Left lung (tissue), 10 donors: Measurements from ENCODE around the gene WDR70. TPM values are rescaled to one million over a fixed set of nuclear protein-coding genes. Genes with fewer than 3 reads are reported as not detected.

Experiments
- ATAC-seq: fragments of 200-7000 bp; cut with Tn5 transposase; one replicate; pipeline ENCODE4 v1.9.1; 2020; ENCODE audit warnings: moderate library complexity
- DNase-seq, 4 donors: peaks; one replicate each; pipeline ENCODE4 v3.0.0-alpha.2; 2013 to 2020
- H3K27ac ChIP-seq, 2 donors: fragments of 200-600 bp; sonication (generic) in 1 of 2; one replicate each; pipeline versions ENCODE4 v1.5.0 to v1.8.0; 2020 to 2021
- H3K27me3 ChIP-seq, 2 donors: fragments of 200-600 bp; sonication (generic) in 1 of 2; one replicate each; pipeline versions ENCODE4 v1.5.0 to v1.8.0; 2020 to 2021
- H3K36me3 ChIP-seq, 2 donors: fragments of 200-600 bp; sonication (generic) in 1 of 2; one replicate each; pipeline versions ENCODE4 v1.5.0 to v1.8.0; 2020 to 2021
- H3K4me1 ChIP-seq, 2 donors: fragments of 200-600 bp; one replicate each; pipeline ENCODE4 v1.8.0; 2021
- H3K4me3 ChIP-seq, 2 donors: fragments of 200-600 bp; sonication (generic) in 1 of 2; one replicate each; pipeline versions ENCODE4 v1.5.0 to v1.8.0; 2020 to 2021; ENCODE audit warnings: mild to moderate bottlenecking in 1 of 2
- H3K9me3 ChIP-seq, 2 donors: fragments of 200-600 bp; sonication (generic) in 1 of 2; one replicate each; pipeline versions ENCODE4 v1.5.0 to v1.8.0; 2020 to 2021
- CTCF ChIP-seq, 2 donors: fragments of 200-600 bp; sonication (generic) in 1 of 2; IDR thresholded peaks; one replicate each; pipeline versions ENCODE4 v1.5.0 to v1.8.0; 2021; ENCODE audit warnings: antibody characterized with exemption in 2 of 2
- intact Hi-C, 2 donors: fragments of 100-400 bp; cut with DNase I; formaldehyde crosslinking; loops; one replicate each; pipeline versions ENCODE4 v1.11.2 to v1.14.2; 2022
- polyA plus RNA-seq, 6 donors: library from polyadenylated mRNA; unstranded; fragments of 120-200 nt; gene quantifications; one replicate each; pipeline ENCODE4 v1.2.1, GENCODE V29; 2013; ENCODE audit not compliant: insufficient read length in 6 of 6
- total RNA-seq, 2 donors: library from RNA; stranded (reverse); fragmentation: NEBNext Ultra II Directional; extraction: Animal tissue kit (Norgen Biotek cat#: 25700); gene quantifications; one replicate each; pipeline ENCODE4 v1.2.1, GENCODE V29; 2021
- donor health status: DM: no; HTN: yes; CAD: no.
- donor health status: DM: no; HTN: no; CAD: no.

WDR70 gene
- total and polyA plus RNA-seq, 8 donors, result 21.9 to 59.2 (median 47.5) TPM

DNA sequence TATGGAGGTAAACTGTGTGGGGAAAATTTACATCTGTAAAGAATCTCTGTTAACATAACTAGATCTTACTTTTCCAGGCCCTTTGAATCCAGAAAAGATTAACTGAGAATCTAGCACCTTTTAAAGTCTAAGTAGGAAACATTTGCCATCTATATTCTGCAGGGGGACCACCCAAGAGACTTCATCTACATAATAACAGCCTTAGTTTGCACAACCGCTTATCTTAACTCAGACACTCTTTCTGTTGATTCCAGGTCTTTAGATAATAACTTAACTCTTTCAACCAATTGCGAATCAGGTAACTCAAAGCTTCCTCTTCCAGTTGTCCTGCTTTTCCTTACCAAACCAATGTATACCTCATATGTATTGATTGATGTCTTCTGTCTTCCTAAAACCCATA is 407.3 kb downstream of the WDR70 start:
- H3K9me3 ChIP-seq, result peaks cover 0 to 1% of the 10 kb centered on the region in 2 donors
- no peak for TF ChIP-seq CTCF (IDR thresholded peaks at IDR 0.05)

GRCh38 chr5:37786862-37787519 is 407.9 kb downstream of the WDR70 start:
- intact Hi-C loops, result no loop called here
- no peak overlapping the region for H3K27ac ChIP-seq
- TF ChIP-seq CTCF (IDR thresholded peaks at IDR 0.05), result no peak
- H3K27me3 ChIP-seq, result no peaks in the 10 kb centered on the region
- DNase-seq (no peak), ATAC-seq (peak; percentile 57)
- H3K4me1 ChIP-seq, result no peaks in the 10 kb centered on the region
- no peak overlapping the region for H3K4me3 ChIP-seq
- H3K9me3 ChIP-seq, result peaks cover 0 to 4% of the 10 kb centered on the region in 2 donors
- H3K36me3 ChIP-seq, result no peaks in the 10 kb centered on the region

More for the DNA sequence above, 407.3 kb downstream of the WDR70 start:
- Histone ChIP-seq H3K4me3 (no peak overlapping the region), H3K4me1 (no peaks in the 10 kb centered on the region), H3K36me3 (no peaks in the 10 kb centered on the region), H3K27ac (no peak overlapping the region), H3K27me3 (no peaks in the 10 kb centered on the region)
- intact Hi-C loops, result no loop called here
- DNase-seq, result no peak
- ATAC-seq, result no peak

GRCh38 chr5:37787742-37788141 is 408.6 kb downstream of the WDR70 start:
- peak in 2 of 4 donors; percentile 5 to 14 for DNase-seq
- no peak for TF ChIP-seq CTCF (IDR thresholded peaks at IDR 0.05)
- Histone ChIP-seq H3K27ac (no peak overlapping the region), H3K36me3 (no peaks in the 10 kb centered on the region), H3K4me3 (no peak overlapping the region), H3K4me1 (no peaks in the 10 kb centered on the region), H3K27me3 (no peaks in the 10 kb centered on the region), H3K9me3 (peaks cover 0 to 8% of the 10 kb centered on the region in 2 donors)
- ATAC-seq, result no peak
- intact Hi-C loops, result no loop called here

DNA sequence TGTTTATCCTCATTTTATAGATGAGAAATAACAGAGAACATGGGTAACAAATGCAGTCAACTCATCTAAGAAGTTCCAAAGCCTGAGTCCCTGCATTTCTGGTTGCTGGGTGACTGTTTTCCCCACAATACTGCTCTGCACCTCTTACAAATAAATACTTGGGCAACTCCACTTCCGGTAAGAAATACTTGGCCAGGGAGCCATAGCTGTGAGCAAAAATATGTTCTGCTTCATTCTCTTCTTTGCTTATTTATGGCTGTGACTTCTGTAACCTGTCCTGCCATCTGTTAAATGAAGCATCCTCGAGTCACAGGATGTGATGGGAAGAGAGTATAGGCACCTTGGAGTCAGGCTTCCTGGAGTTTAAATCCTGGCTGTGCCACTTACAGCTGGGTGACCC is 410.9 kb downstream of the WDR70 start:
- ATAC-seq (no peak), DNase-seq (no peak)
- H3K27me3 ChIP-seq, result no peaks in the 10 kb centered on the region
- no peaks in the 10 kb centered on the region for H3K36me3 ChIP-seq
- H3K27ac ChIP-seq, result no peak overlapping the region
- TF ChIP-seq CTCF (IDR thresholded peaks at IDR 0.05), result no peak
- H3K9me3 ChIP-seq, result peaks cover 0 to 21% of the 10 kb centered on the region in 2 donors
- intact Hi-C loops, result no loop called here
- H3K4me1 ChIP-seq, result no peaks in the 10 kb centered on the region
- H3K4me3 ChIP-seq, result no peak overlapping the region

- ATAC-seq, result no peak
Measured at GRCh38 chr5:37791321-37791720, 412.2 kb downstream of the WDR70 start.

More at GRCh38 chr5:37791321-37791720, 412.2 kb downstream of the WDR70 start:
- H3K27me3 ChIP-seq, result no peaks in the 10 kb centered on the region
- H3K4me3 ChIP-seq, result no peak overlapping the region
- peaks cover 0 to 34% of the 10 kb centered on the region in 2 donors for H3K9me3 ChIP-seq
- no peaks in the 10 kb centered on the region for H3K36me3 ChIP-seq
- H3K4me1 ChIP-seq, result no peaks in the 10 kb centered on the region
- no peak for TF ChIP-seq CTCF (IDR thresholded peaks at IDR 0.05)
- no peak for DNase-seq
- H3K27ac ChIP-seq, result no peak overlapping the region
- intact Hi-C loops, result no loop called here
